Measurements from ENCODE around the gene SYNE1. TPM values are rescaled to one million over a fixed set of nuclear protein-coding genes. Genes with fewer than 3 reads are reported as not detected.

SYNE1 gene
- total and polyA plus RNA-seq, 8 donors, result 12.8 to 279 (median 108) TPM

- H3K36me3 ChIP-seq, result peaks cover 27 to 88% (median 81%) of the 10 kb centered on the region in 4 donors
Measured at GRCh38 chr6:152207915-152208714, 429.0 kb downstream of the SYNE1 start.

GRCh38 chr6:152206072-152206818 is 430.9 kb downstream of the SYNE1 start:
- TF ChIP-seq CTCF (IDR thresholded peaks at IDR 0.05) (peak in 1 of 7 experiments; percentile 23), POLR2A (IDR thresholded peaks at IDR 0.05) (no peak), POLR2AphosphoS5 (IDR thresholded peaks at IDR 0.05) (no peak), EP300 (IDR thresholded peaks at IDR 0.05) (no peak)
- intact Hi-C loops (cut with DNase I; ENCODE audit: low total_unique reads), result no loop called here
- H3K36me3 ChIP-seq, result peaks cover 27 to 93% (median 81%) of the 10 kb centered on the region in 4 donors
- 87 to 93% (median 90%) methylated on average over 18 of the region's 18 CpGs for WGBS, 5 donors
- no peaks in the 10 kb centered on the region for H3K9me3 ChIP-seq
- no peak overlapping the region for H3K4me3 ChIP-seq
- H3K27ac ChIP-seq, result no peak overlapping the region
- H3K27me3 ChIP-seq, result no peaks in the 10 kb centered on the region
- no peaks in the 10 kb centered on the region for H3K4me1 ChIP-seq
- peak; percentile 28 to 29 for DNase-seq

More at GRCh38 chr6:152207915-152208714, 429.0 kb downstream of the SYNE1 start:
- Histone ChIP-seq H3K9me3 (no peaks in the 10 kb centered on the region), H3K4me1 (no peaks in the 10 kb centered on the region), H3K27me3 (no peaks in the 10 kb centered on the region), H3K27ac (no peak overlapping the region), H3K4me3 (no peak overlapping the region)
- WGBS, 5 donors, result 79 to 86% (median 82%) methylated on average over 12 of the region's 12 CpGs
- peak in 1 of 2 donors; percentile 29 for DNase-seq
- intact Hi-C loops (cut with DNase I; ENCODE audit: low total_unique reads), result no loop called here
- TF ChIP-seq POLR2A (IDR thresholded peaks at IDR 0.05) (no peak), EP300 (IDR thresholded peaks at IDR 0.05) (no peak), CTCF (IDR thresholded peaks at IDR 0.05) (no peak), POLR2AphosphoS5 (IDR thresholded peaks at IDR 0.05) (no peak)

GRCh38 chr6:152204591-152204990 is 432.6 kb downstream of the SYNE1 start:
- DNase-seq, result no peak
- 74 to 87% (median 81%) methylated on average over 2 of the region's 2 CpGs for WGBS, 5 donors
- intact Hi-C loops (cut with DNase I; ENCODE audit: low total_unique reads), result no loop called here
- Histone ChIP-seq H3K36me3 (peaks cover 32 to 95% (median 88%) of the 10 kb centered on the region in 4 donors), H3K9me3 (no peaks in the 10 kb centered on the region), H3K4me1 (no peaks in the 10 kb centered on the region), H3K27me3 (no peaks in the 10 kb centered on the region), H3K27ac (no peak overlapping the region), H3K4me3 (no peak overlapping the region)
- TF ChIP-seq POLR2A (IDR thresholded peaks at IDR 0.05) (no peak), CTCF (IDR thresholded peaks at IDR 0.05) (no peak), POLR2AphosphoS5 (IDR thresholded peaks at IDR 0.05) (no peak), EP300 (IDR thresholded peaks at IDR 0.05) (no peak)

- Histone ChIP-seq H3K4me1 (no peaks in the 10 kb centered on the region), H3K27ac (no peak overlapping the region), H3K9me3 (no peaks in the 10 kb centered on the region), H3K36me3 (peaks cover 24 to 89% (median 73%) of the 10 kb centered on the region in 4 donors), H3K4me3 (no peak overlapping the region), H3K27me3 (no peaks in the 10 kb centered on the region)
- intact Hi-C loops (cut with DNase I; ENCODE audit: low total_unique reads), result no loop called here
- 52 to 71% (median 70%) methylated on average over 3 of the region's 3 CpGs for WGBS, 5 donors
- DNase-seq, result no peak
- TF ChIP-seq CTCF (IDR thresholded peaks at IDR 0.05), result no peak
- no peak for TF ChIP-seq EP300 (IDR thresholded peaks at IDR 0.05)
- no peak for TF ChIP-seq POLR2A (IDR thresholded peaks at IDR 0.05)
- no peak for TF ChIP-seq POLR2AphosphoS5 (IDR thresholded peaks at IDR 0.05)
Measured at GRCh38 chr6:152201120-152201519, 436.0 kb downstream of the SYNE1 start.
